Measurements from ENCODE around the gene HCLS1.
"Not testable (repeated sequence)": the region's sequence is repeated elsewhere in the genome, so short reads cannot be mapped to it uniquely, and the experiment has no call there.

HCLS1 gene

GRCh38 chr3:121654493-121655385, 6.0 kb downstream of the HCLS1 start:
- no peak for DNase-seq

GRCh38 chr3:121651684-121652083, 9.0 kb downstream of the HCLS1 start:
- no peak for DNase-seq

GRCh38 chr3:121649645-121650044, 11.1 kb downstream of the HCLS1 start:
- no peak for DNase-seq

GRCh38 chr3:121648219-121648958, 12.3 kb downstream of the HCLS1 start:
- DNase-seq: no peak

- no peak for DNase-seq
Observed at GRCh38 chr3:121645054-121645453, 15.6 kb downstream of the HCLS1 start.

- no peak for DNase-seq
Observed at GRCh38 chr3:121642601-121643314, 17.9 kb downstream of the HCLS1 start.

- no peak for DNase-seq
Observed at GRCh38 chr3:121641127-121641526, 19.6 kb downstream of the HCLS1 start.

- DNase-seq: no peak
Observed at GRCh38 chr3:121637922-121638321, 22.8 kb downstream of the HCLS1 start.

GRCh38 chr3:121630355-121630754, 30.3 kb downstream of the HCLS1 start:
- no peak for DNase-seq

GRCh38 chr3:121629601-121630000, 31.1 kb downstream of the HCLS1 start:
- DNase-seq: no peak

- no peak for DNase-seq
Observed at GRCh38 chr3:121627622-121628021, 33.1 kb downstream of the HCLS1 start.

GRCh38 chr3:121627211-121627610, 33.5 kb downstream of the HCLS1 start:
- DNase-seq: no peak

GRCh38 chr3:121626495-121626894, 34.2 kb downstream of the HCLS1 start:
- DNase-seq: no peak

- no peak for DNase-seq
Observed at GRCh38 chr3:121624147-121624899, 36.4 kb downstream of the HCLS1 start.

- DNase-seq: no peak
Observed at GRCh38 chr3:121621491-121621890, 39.2 kb downstream of the HCLS1 start.

GRCh38 chr3:121619691-121620090, 41.0 kb downstream of the HCLS1 start:
- DNase-seq: no peak

GRCh38 chr3:121606106-121606505, 54.6 kb downstream of the HCLS1 start:
- DNase-seq: no peak

GRCh38 chr3:121604759-121605158, 55.9 kb downstream of the HCLS1 start:
- no peak for DNase-seq

GRCh38 chr3:121601212-121601812, 59.4 kb downstream of the HCLS1 start:
- DNase-seq: no peak

- not testable (repeated sequence) for DNase-seq
Observed at GRCh38 chr3:121599900-121600299, 60.8 kb downstream of the HCLS1 start.

- no peak for DNase-seq
Observed at GRCh38 chr3:121598564-121598963, 62.1 kb downstream of the HCLS1 start.

GRCh38 chr3:121595765-121596406, 64.8 kb downstream of the HCLS1 start:
- DNase-seq: no peak
